ENCODE measurements around the gene RAB11FIP3. TPM values are rescaled to one million over a fixed set of nuclear protein-coding genes. Genes with fewer than 3 reads are reported as not detected.

RAB11FIP3 gene
- total RNA-seq, 2 donors from 2014 or later: 21.9 to 53.4 TPM

GRCh38 chr16:559411-560203 lies 134.2 kb downstream of the RAB11FIP3 start:
- H3K4me1 Mint-ChIP-seq (ENCODE audit: low read depth in 2 of 2): peaks cover 0 to 3% of the 10 kb centered on the region in 2 donors
- no peak overlapping the region for H3K27ac Mint-ChIP-seq
- no peaks in the 10 kb centered on the region for H3K9me3 Mint-ChIP-seq
- no peaks in the 10 kb centered on the region for H3K36me3 Mint-ChIP-seq
- no peak overlapping the region for H3K4me3 Mint-ChIP-seq
- peaks cover 0 to 3% of the 10 kb centered on the region in 2 donors for H3K27me3 Mint-ChIP-seq
- DNase-seq (ENCODE audit: low spot score) (no peak), ATAC-seq (no peak)

- Mint-ChIP-seq H3K36me3 (no peaks in the 10 kb centered on the region), H3K4me3 (no peak within 1 kb of the TSS), H3K27ac (no peak within 1 kb of the TSS)
Measured at GRCh38 chr16:560204-560700, 134.8 kb downstream of the RAB11FIP3 start, which contains the start of gene PRR35. PRR35 (plus strand) TSS chr16:560394; CDS start chr16:563295, 2,901 bp downstream.

GRCh38 chr16:560701-561412 lies 135.4 kb downstream of the RAB11FIP3 start:
- ATAC-seq (no peak), DNase-seq (ENCODE audit: low spot score) (no peak)
- Mint-ChIP-seq H3K4me1 (ENCODE audit: low read depth in 2 of 2) (peaks cover 0 to 3% of the 10 kb centered on the region in 2 donors), H3K9me3 (no peaks in the 10 kb centered on the region), H3K36me3 (no peaks in the 10 kb centered on the region), H3K27me3 (peaks cover 0 to 3% of the 10 kb centered on the region in 2 donors), H3K4me3 (no peak overlapping the region), H3K27ac (no peak overlapping the region)

More at GRCh38 chr16:560204-560700, 134.8 kb downstream of the RAB11FIP3 start, which contains the start of gene PRR35:
- Mint-ChIP-seq H3K9me3 (no peaks in the 10 kb centered on the region), H3K4me1 (ENCODE audit: low read depth in 2 of 2) (peaks cover 0 to 3% of the 10 kb centered on the region in 2 donors), H3K27me3 (peaks cover 0 to 3% of the 10 kb centered on the region in 2 donors)
- DNase-seq (ENCODE audit: low spot score): no peak
- ATAC-seq: no peak

- ATAC-seq: no peak
- Mint-ChIP-seq H3K9me3 (no peaks in the 10 kb centered on the region), H3K36me3 (no peaks in the 10 kb centered on the region), H3K4me3 (no peak overlapping the region), H3K27me3 (peaks cover 0 to 3% of the 10 kb centered on the region in 2 donors), H3K4me1 (ENCODE audit: low read depth in 2 of 2) (peaks cover 0 to 3% of the 10 kb centered on the region in 2 donors), H3K27ac (no peak overlapping the region)
- DNase-seq (ENCODE audit: low spot score): no peak
Measured at GRCh38 chr16:561413-561794, 136.0 kb downstream of the RAB11FIP3 start.

GRCh38 chr16:561957-562938 lies 136.8 kb downstream of the RAB11FIP3 start:
- Mint-ChIP-seq H3K27me3 (peaks cover 0 to 3% of the 10 kb centered on the region in 2 donors), H3K4me1 (ENCODE audit: low read depth in 2 of 2) (peaks cover 0 to 3% of the 10 kb centered on the region in 2 donors), H3K27ac (no peak overlapping the region), H3K4me3 (no peak overlapping the region), H3K36me3 (no peaks in the 10 kb centered on the region), H3K9me3 (no peaks in the 10 kb centered on the region)
- ATAC-seq: no peak
- DNase-seq (ENCODE audit: low spot score): no peak

GRCh38 chr16:563072-563644 lies 137.7 kb downstream of the RAB11FIP3 start:
- no peak for ATAC-seq
- Mint-ChIP-seq H3K27me3 (peaks cover 0 to 3% of the 10 kb centered on the region in 2 donors), H3K4me3 (no peak overlapping the region), H3K36me3 (no peaks in the 10 kb centered on the region), H3K4me1 (ENCODE audit: low read depth in 2 of 2) (peaks cover 0 to 3% of the 10 kb centered on the region in 2 donors), H3K9me3 (no peaks in the 10 kb centered on the region), H3K27ac (no peak overlapping the region)
- DNase-seq (ENCODE audit: low spot score): no peak

GRCh38 chr16:564690-565418 lies 139.4 kb downstream of the RAB11FIP3 start:
- Mint-ChIP-seq H3K27ac (no peak overlapping the region), H3K4me3 (no peak overlapping the region), H3K4me1 (ENCODE audit: low read depth in 2 of 2) (peaks cover 7% of the 10 kb centered on the region in 2 donors), H3K36me3 (no peaks in the 10 kb centered on the region), H3K27me3 (no peaks in the 10 kb centered on the region), H3K9me3 (no peaks in the 10 kb centered on the region)
- DNase-seq (ENCODE audit: low spot score) (no peak), ATAC-seq (no peak)

- Mint-ChIP-seq H3K36me3 (no peaks in the 10 kb centered on the region), H3K9me3 (no peaks in the 10 kb centered on the region), H3K4me1 (ENCODE audit: low read depth in 2 of 2) (peaks cover 7 to 9% of the 10 kb centered on the region in 2 donors), H3K4me3 (no peak overlapping the region), H3K27ac (no peak overlapping the region), H3K27me3 (no peaks in the 10 kb centered on the region)
- no peak for ATAC-seq
- DNase-seq (ENCODE audit: low spot score): no peak
Measured at GRCh38 chr16:565419-566330, 140.2 kb downstream of the RAB11FIP3 start.

GRCh38 chr16:566475-567372 lies 141.3 kb downstream of the RAB11FIP3 start, which contains the start of gene NHLRC4:
NHLRC4 (plus strand) TSS chr16:567005; CDS start chr16:568048, 1,043 bp downstream.
- Mint-ChIP-seq H3K27me3 (no peaks in the 10 kb centered on the region), H3K4me1 (ENCODE audit: low read depth in 2 of 2) (peaks cover 18 to 19% of the 10 kb centered on the region in 2 donors), H3K27ac (no peak within 1 kb of the TSS), H3K36me3 (no peaks in the 10 kb centered on the region), H3K9me3 (no peaks in the 10 kb centered on the region), H3K4me3 (peak within 1 kb of the TSS; percentile 17)
- ATAC-seq (no peak), DNase-seq (ENCODE audit: low spot score) (no peak)

GRCh38 chr16:567373-568256 lies 142.2 kb downstream of the RAB11FIP3 start:
- Mint-ChIP-seq H3K4me1 (ENCODE audit: low read depth in 2 of 2) (peaks cover 21 to 22% of the 10 kb centered on the region in 2 donors), H3K4me3 (peak overlapping the region; percentile 17), H3K9me3 (no peaks in the 10 kb centered on the region), H3K27me3 (no peaks in the 10 kb centered on the region), H3K27ac (no peak overlapping the region), H3K36me3 (no peaks in the 10 kb centered on the region)
- DNase-seq (ENCODE audit: low spot score) (no peak), ATAC-seq (no peak)
